NCI-H2029 (cell line): Measurements from ENCODE around the gene S1PR3.

ENCODE experiments used
- DNase-seq: peaks from one replicate; lab custom pipeline; 2025; lab: John Stamatoyannopoulos, UW

S1PR3 gene

GRCh38 chr9:89009546-89009840 lies 18.2 kb downstream of the S1PR3 start:
- no peak for DNase-seq

DNA sequence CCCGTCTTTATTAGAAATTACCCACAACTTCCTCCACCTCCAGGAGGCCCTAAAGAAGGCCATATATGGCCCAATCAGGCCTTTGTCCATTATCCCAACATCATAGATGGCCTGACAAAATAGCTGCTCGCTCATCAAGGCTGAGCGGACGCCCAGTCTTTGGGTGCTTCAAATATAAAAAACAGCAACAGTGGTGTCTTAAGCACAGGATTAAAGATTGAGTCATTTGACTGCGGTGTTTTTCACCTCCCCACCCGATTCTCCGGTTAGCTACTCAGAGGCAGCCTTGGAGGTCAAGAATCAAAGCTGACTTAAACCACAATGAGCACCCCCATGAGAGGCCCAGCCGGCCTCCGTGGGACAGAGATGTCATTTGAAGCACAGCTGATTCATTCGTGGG lies 18.8 kb downstream of the S1PR3 start:
- DNase-seq: no peak

DNA sequence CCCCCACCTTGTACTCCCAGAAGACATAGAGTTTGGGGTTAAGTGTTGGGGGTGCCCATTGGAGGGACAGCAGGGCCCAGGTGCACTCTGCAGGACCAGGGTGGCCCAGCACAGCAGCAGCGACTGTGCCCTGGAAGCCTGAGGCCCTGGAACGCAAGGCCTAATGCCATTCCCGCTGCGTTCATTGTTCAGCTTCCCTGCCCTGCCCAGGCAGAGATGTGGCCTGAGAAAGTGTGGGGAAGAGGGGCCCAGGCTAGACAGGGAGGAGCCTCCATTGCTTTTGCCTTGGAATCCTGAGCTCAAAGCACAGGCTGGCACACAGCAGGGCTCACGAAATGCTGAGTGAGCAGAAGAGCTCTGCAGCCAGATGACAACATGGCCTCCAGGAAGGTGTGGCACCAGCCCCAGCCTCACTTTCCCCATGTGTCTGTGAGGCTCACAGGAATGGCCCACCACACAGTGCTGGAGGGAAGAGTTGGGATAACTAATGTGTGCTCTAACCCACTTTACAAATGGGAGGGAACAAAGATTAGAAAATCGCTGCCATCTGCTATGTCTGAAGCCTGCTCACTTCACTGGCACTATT lies 19.4 kb downstream of the S1PR3 start:
- DNase-seq: no peak

GRCh38 chr9:89011683-89012082 lies 20.4 kb downstream of the S1PR3 start:
- DNase-seq: no peak

- DNase-seq: no peak
These were observed 21.2 kb downstream of the S1PR3 start for GRCh38 chr9:89012294-89013042.

DNA sequence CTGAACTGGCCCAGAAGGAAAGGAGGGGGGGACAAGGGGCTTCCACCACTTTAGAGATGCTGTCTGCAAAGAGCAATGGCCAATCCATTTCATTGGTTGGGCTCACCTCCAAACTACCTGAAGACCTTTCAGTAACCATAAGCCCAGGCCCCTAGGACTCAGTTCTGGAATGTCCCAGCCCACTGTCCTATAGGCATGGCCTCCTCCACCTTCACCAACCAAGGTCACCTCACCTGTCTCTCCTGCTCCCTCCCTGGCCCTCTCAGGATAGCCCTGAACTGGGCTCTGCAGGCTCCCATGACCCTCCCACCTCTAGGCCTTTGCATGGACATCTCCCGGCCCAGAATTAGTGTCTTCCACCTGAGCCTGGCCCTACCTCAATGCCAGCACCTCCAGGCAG lies 22.4 kb downstream of the S1PR3 start:
- DNase-seq: no peak

DNA sequence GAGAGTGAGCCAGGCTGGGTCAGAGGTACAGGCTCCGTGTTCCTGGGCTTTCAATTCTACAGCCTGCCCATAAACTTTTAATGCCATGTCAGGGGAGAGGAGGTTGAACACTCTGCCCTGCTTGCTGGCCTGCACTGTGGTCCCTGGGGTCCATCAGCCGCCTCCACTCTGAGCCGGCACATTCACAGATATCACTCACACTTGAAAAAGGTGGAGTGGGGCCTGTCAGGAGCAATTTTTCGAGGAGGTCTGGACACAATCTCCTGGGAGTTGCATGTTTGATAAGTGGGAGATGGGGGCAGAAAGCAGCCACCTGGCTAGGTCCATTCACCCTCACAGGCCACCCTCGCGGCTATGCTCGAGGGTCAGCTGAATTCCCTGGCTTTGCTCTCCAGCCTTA lies 22.9 kb downstream of the S1PR3 start:
- no peak for DNase-seq

- DNase-seq: no peak
These were observed 24.1 kb downstream of the S1PR3 start for GRCh38 chr9:89015336-89015735.

GRCh38 chr9:89020754-89021153 lies 29.5 kb downstream of the S1PR3 start:
- no peak for DNase-seq

GRCh38 chr9:89021154-89021803 lies 30.0 kb downstream of the S1PR3 start:
- DNase-seq: no peak

GRCh38 chr9:89022001-89022759 lies 30.9 kb downstream of the S1PR3 start:
- DNase-seq: no peak

DNA sequence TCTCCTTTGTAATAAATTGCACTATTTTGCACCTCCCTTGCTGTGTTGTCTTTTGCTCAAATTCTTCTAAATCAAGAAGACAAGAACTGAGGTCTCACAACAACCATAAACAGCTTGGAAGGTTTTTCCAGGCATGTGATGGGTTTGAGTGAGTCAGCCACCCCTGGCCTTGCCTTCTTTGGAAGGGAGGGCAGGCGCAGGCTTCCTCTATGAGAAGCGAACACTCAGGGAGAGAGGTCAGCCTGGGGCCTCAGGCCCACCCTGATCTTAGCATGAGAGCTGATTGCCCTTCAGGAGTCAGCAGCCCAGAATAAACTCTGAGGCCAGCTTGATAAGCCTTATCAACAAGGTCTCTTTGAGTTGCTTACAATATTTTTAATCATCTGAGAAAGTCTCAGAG lies 31.6 kb downstream of the S1PR3 start:
- no peak for DNase-seq

- DNase-seq: no peak
These were observed 32.5 kb downstream of the S1PR3 start for GRCh38 chr9:89023740-89024139.

DNA sequence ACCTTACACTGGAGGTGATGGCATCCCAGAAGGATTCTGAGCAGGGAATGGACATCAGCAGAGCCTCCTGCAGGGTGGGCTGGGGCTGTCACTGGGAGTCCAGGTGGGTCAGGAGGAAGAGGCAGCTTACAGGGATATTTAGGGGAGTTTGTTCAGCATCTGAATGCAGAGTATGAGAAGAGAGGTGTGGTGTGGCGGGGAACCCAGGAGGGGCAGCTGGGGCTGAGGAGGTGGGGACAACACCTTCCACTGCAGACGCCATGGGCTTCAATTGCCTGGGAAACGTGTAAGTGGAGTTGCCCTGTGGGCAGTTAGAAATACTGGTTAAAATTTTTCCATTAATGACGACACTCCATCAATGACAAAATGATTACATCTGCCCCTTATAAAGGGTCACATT lies 33.5 kb downstream of the S1PR3 start:
- no peak for DNase-seq

GRCh38 chr9:89025553-89025952 lies 34.3 kb downstream of the S1PR3 start:
- DNase-seq: no peak

DNA sequence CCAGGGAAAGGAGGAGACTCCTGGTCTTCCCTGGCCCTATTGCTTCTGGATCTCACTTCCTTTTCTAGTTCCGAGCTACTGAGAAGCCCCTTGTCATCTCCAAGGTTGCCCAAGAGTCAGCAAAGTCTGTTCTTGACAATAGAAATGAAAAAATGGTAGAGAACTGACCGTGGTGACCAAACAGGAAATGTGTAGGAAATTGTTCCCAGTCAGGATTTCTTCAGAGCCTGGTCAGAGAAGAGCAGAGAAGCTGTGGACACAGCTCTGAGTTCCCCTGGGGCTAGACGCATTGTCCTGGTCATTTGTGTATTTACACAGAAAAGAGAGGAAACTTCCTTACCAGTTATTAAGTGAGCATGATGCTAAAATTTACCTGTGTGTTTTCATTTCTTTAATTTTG lies 35.6 kb downstream of the S1PR3 start:
- no peak for DNase-seq

GRCh38 chr9:89029788-89030187 lies 38.5 kb downstream of the S1PR3 start:
- DNase-seq: no peak

DNA sequence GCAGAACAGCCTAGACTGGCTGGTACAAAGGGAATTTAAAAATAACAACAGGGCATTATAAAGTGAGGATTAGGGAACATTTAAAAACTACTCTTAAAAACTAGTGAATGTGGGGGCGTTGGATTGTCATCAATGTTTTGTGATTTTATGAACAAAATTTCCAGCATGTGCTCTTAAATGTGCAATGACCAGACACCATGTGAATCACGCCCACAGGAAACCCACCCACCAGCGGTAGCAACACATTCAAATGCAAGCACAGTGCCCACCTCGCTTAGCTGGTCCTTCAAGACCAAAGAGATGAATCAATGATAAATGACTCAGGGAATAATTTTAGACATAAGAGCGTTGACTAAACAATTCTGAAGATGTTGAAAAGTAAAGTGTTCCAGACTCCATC lies 40.9 kb downstream of the S1PR3 start:
- no peak for DNase-seq

GRCh38 chr9:89032661-89033060 lies 41.4 kb downstream of the S1PR3 start:
- no peak for DNase-seq

- no peak for DNase-seq
These were observed 45.1 kb downstream of the S1PR3 start for GRCh38 chr9:89036383-89036782.

GRCh38 chr9:89036891-89037290 lies 45.6 kb downstream of the S1PR3 start:
- no peak for DNase-seq

GRCh38 chr9:89037346-89037745 lies 46.1 kb downstream of the S1PR3 start:
- DNase-seq: no peak

DNA sequence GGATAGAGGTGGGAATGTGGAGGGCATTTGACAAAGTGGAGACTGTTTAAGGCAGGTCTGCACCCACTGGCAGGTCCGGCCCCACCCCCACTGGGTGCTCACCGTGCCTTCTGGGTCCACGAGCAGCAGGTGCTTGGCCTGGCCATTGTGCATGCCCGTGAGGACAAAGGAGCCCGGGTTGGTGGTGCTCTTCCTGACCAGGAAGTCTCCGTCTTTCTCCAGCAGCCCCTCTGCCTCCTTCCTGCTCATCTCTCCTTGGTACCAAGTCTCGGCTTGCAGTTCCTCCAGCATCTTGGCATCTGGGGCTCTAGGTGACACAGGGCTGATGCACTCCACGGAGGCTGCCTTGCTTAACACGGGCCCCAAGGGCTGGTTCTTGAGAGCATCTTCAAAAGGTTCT lies 46.6 kb downstream of the S1PR3 start:
- DNase-seq: no peak
